GM03348 (cell line): ENCODE measurements around the gene MARK1.

Source experiments
- DNase-seq: peaks from one replicate; pipeline ENCODE4 v3.0.0; 2012; ENCODE audit warnings: low spot score

MARK1 gene

GRCh38 chr1:220690140-220691052, 162.5 kb downstream of the MARK1 start, which contains the start of gene C1orf115:
Gene C1orf115, plus strand, starts transcription at chr1:220690363. Its CDS starts 40 bp downstream, at chr1:220690403.
- DNase-seq = peak; percentile 92

GRCh38 chr1:220691053-220691684, 163.2 kb downstream of the MARK1 start:
- DNase-seq = no peak

GRCh38 chr1:220692436-220693228, 164.7 kb downstream of the MARK1 start:
- DNase-seq = no peak

- DNase-seq = no peak
Observed at GRCh38 chr1:220694866-220695382, 167.0 kb downstream of the MARK1 start.

- DNase-seq = no peak
Observed at GRCh38 chr1:220695426-220695825, 167.5 kb downstream of the MARK1 start.

GRCh38 chr1:220696226-220696862, 168.4 kb downstream of the MARK1 start:
- DNase-seq = no peak

- DNase-seq = peak; percentile 27
Observed at GRCh38 chr1:220696863-220697231, 168.9 kb downstream of the MARK1 start.

GRCh38 chr1:220697326-220697725, 169.4 kb downstream of the MARK1 start:
- no peak for DNase-seq

- DNase-seq = no peak
Observed at GRCh38 chr1:220698607-220699016, 170.7 kb downstream of the MARK1 start.

GRCh38 chr1:220699044-220699443, 171.1 kb downstream of the MARK1 start:
- no peak for DNase-seq

GRCh38 chr1:220700556-220701179, 172.7 kb downstream of the MARK1 start:
- no peak for DNase-seq

- no peak for DNase-seq
Observed at GRCh38 chr1:220701974-220702373, 174.0 kb downstream of the MARK1 start.

GRCh38 chr1:220702733-220703270, 174.9 kb downstream of the MARK1 start:
- no peak for DNase-seq

- no peak for DNase-seq
Observed at GRCh38 chr1:220703305-220703704, 175.4 kb downstream of the MARK1 start.

GRCh38 chr1:220705782-220706181, 177.8 kb downstream of the MARK1 start:
- DNase-seq = no peak

GRCh38 chr1:220706480-220706879, 178.5 kb downstream of the MARK1 start:
- DNase-seq = no peak

GRCh38 chr1:220707160-220707559, 179.2 kb downstream of the MARK1 start:
- no peak for DNase-seq

GRCh38 chr1:220708244-220708643, 180.3 kb downstream of the MARK1 start:
- DNase-seq = no peak

GRCh38 chr1:220708936-220709801, 181.2 kb downstream of the MARK1 start:
- no peak for DNase-seq

- no peak for DNase-seq
Observed at GRCh38 chr1:220710333-220710732, 182.4 kb downstream of the MARK1 start.
